Stimulated activated CD4-positive, alpha-beta T cell treated with anti-CD3 and anti-CD28 coated beads, Interleukin-2, amount 100 ng/mL, for 48 hours (primary cell): ENCODE data around the gene TMEM115.

Experiments used
- DNase-seq, 2 donors: peaks; one replicate each; pipeline ENCODE4 v3.0.0-alpha.2; 2020

The TMEM115 gene

GRCh38 chr3:50351323-50351697 is 8.0 kb downstream of the TMEM115 start:
- DNase-seq, result no peak

- peak; percentile 97 to 99 for DNase-seq
Observed at GRCh38 chr3:50350527-50351322, 8.6 kb downstream of the TMEM115 start, which contains the start of the genes CYB561D2 and NPRL2. TSS of gene CYB561D2 (plus strand) at chr3:50350862. CDS start at chr3:50351434, 572 bp downstream. TSS of gene NPRL2 (minus strand) at chr3:50350775. CDS start at chr3:50350652, 123 bp downstream.

GRCh38 chr3:50350213-50350526 is 9.2 kb downstream of the TMEM115 start:
- no peak for DNase-seq

- peak; percentile 61 to 64 for DNase-seq
Observed at GRCh38 chr3:50347187-50347813, 12.0 kb downstream of the TMEM115 start.

GRCh38 chr3:50345586-50346234 is 13.6 kb downstream of the TMEM115 start, which contains the start of gene ZMYND10:
TSS of gene ZMYND10 (minus strand) at chr3:50345732. CDS start at chr3:50345579, 153 bp downstream.
- peak; percentile 77 to 78 for DNase-seq

GRCh38 chr3:50345008-50345407 is 14.3 kb downstream of the TMEM115 start:
- no peak for DNase-seq

GRCh38 chr3:50342813-50343633 is 16.3 kb downstream of the TMEM115 start:
- DNase-seq, result no peak

- no peak for DNase-seq
Observed at GRCh38 chr3:50341996-50342650, 17.2 kb downstream of the TMEM115 start.

- DNase-seq, result no peak
Observed at GRCh38 chr3:50341537-50341936, 17.8 kb downstream of the TMEM115 start.

- peak; percentile 64 to 68 for DNase-seq
Observed at GRCh38 chr3:50340448-50341329, 18.6 kb downstream of the TMEM115 start, which contains the start of gene RASSF1. TSS of gene RASSF1 (minus strand) at chr3:50340836. CDS start at chr3:50340805, 31 bp downstream.

GRCh38 chr3:50340147-50340447 is 19.2 kb downstream of the TMEM115 start:
- no peak for DNase-seq

GRCh38 chr3:50339485-50340146 is 19.7 kb downstream of the TMEM115 start:
- DNase-seq, result no peak

GRCh38 chr3:50338965-50339364 is 20.4 kb downstream of the TMEM115 start:
- no peak for DNase-seq

GRCh38 chr3:50337175-50337861 is 22.0 kb downstream of the TMEM115 start:
- peak; percentile 94 for DNase-seq

- no peak for DNase-seq
Observed at GRCh38 chr3:50336452-50337174, 22.7 kb downstream of the TMEM115 start.

GRCh38 chr3:50334339-50335075 is 24.8 kb downstream of the TMEM115 start:
- no peak for DNase-seq

GRCh38 chr3:50333744-50334328 is 25.5 kb downstream of the TMEM115 start:
- DNase-seq, result no peak

GRCh38 chr3:50331364-50331907 is 27.9 kb downstream of the TMEM115 start:
- DNase-seq, result no peak
